K562 (cell line): ENCODE data around the gene AKAP12. TPM values are rescaled to one million over a fixed set of nuclear protein-coding genes. Genes with fewer than 3 reads are reported as not detected.

Experiments
- MYC ChIP-seq, 2 experiments: fragments of 250-450 bp in 1 of 2; sonication (Bioruptor Pico) in 1 of 2; IDR thresholded peaks; 2 replicates each; pipeline versions ENCODE4 v1.5.1 to v1.6.1; 2012 to 2021; ENCODE audit warnings: low read depth in 2 of 2, borderline replicate concordance in 1 of 2, improper control_type of control experiment in 1 of 2, low read length in 1 of 2, mild to moderate bottlenecking in 1 of 2, moderate library complexity in 1 of 2
- NCOA2 ChIP-seq, 2 experiments: fragments of 450-650 bp; IDR thresholded peaks; 2 replicates each; pipeline ENCODE4 v1.6.1; 2018; ENCODE audit warnings: mild to moderate bottlenecking in 2 of 2, moderate library complexity in 1 of 2; ENCODE audit not compliant: partially characterized antibody in 2 of 2
- PTBP1 ChIP-seq: fragments of 200-400 bp; formaldehyde crosslinking; IDR thresholded peaks from 2 replicates; pipeline ENCODE4 v1.6.1; 2017; ENCODE audit warnings: low read depth, low read length
- REST ChIP-seq, 2 experiments: fragments of 450-650 bp; formaldehyde crosslinking in 1 of 2; IDR thresholded peaks; 2 replicates each; pipeline versions ENCODE4 v1.4.0 to v1.6.1; 2014 to 2020; ENCODE audit warnings: mild to moderate bottlenecking in 2 of 2, borderline replicate concordance in 1 of 2, low read depth in 1 of 2
- TEAD1 ChIP-seq, 2 experiments: fragments of 450-650 bp in 1 of 2; sonication (generic) in 1 of 2; formaldehyde crosslinking; IDR thresholded peaks; 2 replicates each; pipeline versions ENCODE4 v1.4.0 to v1.8.0; 2020 to 2022; ENCODE audit warnings: mild to moderate bottlenecking in 2 of 2, missing genetic modification reagents in 1 of 2
- TFAP4 ChIP-seq: sonication (generic); formaldehyde crosslinking; IDR thresholded peaks from 2 replicates; pipeline ENCODE4 v1.8.0; 2022; ENCODE audit warnings: missing genetic modification reagents, mild to moderate bottlenecking, moderate library complexity, borderline replicate concordance
- ZBTB11 ChIP-seq, 3 experiments: fragments of 200-800 bp in 1 of 3; fragments of 250-450 bp in 1 of 3; fragments of 450-650 bp in 1 of 3; sonication (Bioruptor Pico) in 1 of 3; sonication (Bioruptor generic) in 1 of 3; formaldehyde crosslinking in 1 of 3; IDR thresholded peaks; 2 replicates each; pipeline versions ENCODE4 v1.6.1 to v1.8.0; 2016 to 2022; ENCODE audit warnings: mild to moderate bottlenecking in 2 of 3, missing genetic modification characterization in 2 of 3, missing compliant biosample characterization in 1 of 3, moderate library complexity in 1 of 3
- ZNF740 ChIP-seq, 3 experiments: fragments of 200-800 bp in 1 of 3; sonication (Bioruptor generic) in 1 of 3; sonication (generic) in 1 of 3; formaldehyde crosslinking in 1 of 3; IDR thresholded peaks; 2 replicates each; pipeline versions ENCODE4 v1.6.1 to v1.8.0; 2016 to 2022; ENCODE audit warnings: mild to moderate bottlenecking in 2 of 3, missing compliant biosample characterization in 2 of 3, missing genetic modification characterization in 2 of 3, missing genetic modification reagents in 1 of 3
- polyA plus RNA-seq, 8 experiments: library from polyadenylated mRNA; depleted of rRNA in 4 of 8; stranded (reverse) in 5 of 8; unstranded in 3 of 8; fragments of >200 nt; fragmentation: Nextera tagmentation in 2 of 8; fragmentation: Illumina TruSeq in 1 of 8; extraction: Ambion mirVana in 2 of 8; extraction: Trizol in 1 of 8; gene quantifications; 2 replicates each; pipeline versions ENCODE4 v1.2.1 to v1.2.3, GENCODE V29; 2011 to 2014; ENCODE audit warnings: inconsistent platforms in 1 of 8, missing spikeins in 1 of 8
- total RNA-seq, 7 experiments: library from RNA; depleted of rRNA in 6 of 7; stranded (reverse); fragments of >200 nt in 6 of 7; fragmentation: Illumina TruSeq in 2 of 7; extraction: Trizol in 2 of 7; gene quantifications; 2 replicates each; pipeline versions ENCODE4 v1.2.1 to v1.2.3, GENCODE V29; 2011 to 2021; ENCODE audit warnings: low replicate concordance in 1 of 7

Gene AKAP12
- total and polyA plus RNA-seq, 9 of the 15 experiments (the other 6 are each of a cell fraction or from before 2014, with no cell fraction given): 0.08 to 2.0 (median 0.62) TPM

- peak; percentile 81 for TF ChIP-seq ZNF740 (CRISPR knock-in tag; IDR thresholded peaks at IDR 0.05)
- TF ChIP-seq ZNF740 (tag; IDR thresholded peaks at IDR 0.05): peak in 1 of 2 experiments; percentile 95; a peak in 2 of 4 replicates
- no peak for TF ChIP-seq ZBTB11 (CRISPR knock-in tag; IDR thresholded peaks at IDR 0.05)
- 0 out of 4 replicates have a peak, but pooled peaks of 1 of the 2 experiments have one; percentile 15 for TF ChIP-seq TEAD1 (CRISPR knock-in tag; IDR thresholded peaks at IDR 0.05)
- TF ChIP-seq TFAP4 (CRISPR knock-in tag): peak; percentile 24; the same call in 1 of the 2 replicates
- peak; percentile 35 for TF ChIP-seq REST (IDR thresholded peaks at IDR 0.05; ENCODE audit: borderline replicate concordance)
- TF ChIP-seq REST (CRISPR knock-in tag; IDR thresholded peaks at IDR 0.05; ENCODE audit: low read depth): no peak
- 0 out of 2 replicates have a peak, but pooled peaks have one; percentile 37 for TF ChIP-seq PTBP1
- TF ChIP-seq MYC (IDR thresholded peaks at IDR 0.05; ENCODE audit: low read depth, low read length): peak; percentile 53; the same call in 1 of the 2 replicates
- no peak for TF ChIP-seq MYC (CRISPR knock-in tag; IDR thresholded peaks at IDR 0.05; ENCODE audit: borderline replicate concordance, low read depth)
- TF ChIP-seq NCOA2 (IDR thresholded peaks at IDR 0.05; ENCODE audit: partially characterized antibody in 2 of 2): no peak
Observed at GRCh38 chr6:151391471-151392413, 152.0 kb downstream of the AKAP12 start, which contains the start of gene ZBTB2 (continued).
